IMR-90 (cell line): Measurements from ENCODE around the gene TRIM17. TPM values are rescaled to one million over a fixed set of nuclear protein-coding genes. Genes with fewer than 3 reads are reported as not detected.

Experiments
- ATAC-seq: fragments of 200-7000 bp; cut with Tn5 transposase; 2 replicates; pipeline ENCODE4 v1.9.1; 2020; ENCODE audit warnings: low read depth, mild to moderate bottlenecking, moderate library complexity
- BruUV-seq: library from RNA; stranded (reverse); fragments of 400-500 nt; replicated peaks from 2 replicates; lab custom pipeline; 2021; lab: Mats Ljungman, UMichigan
- CTCF ChIA-PET: fragments of 300-600 bp; formaldehyde crosslinking; extraction: SDS; loops from one replicate; lab custom pipeline; 2021; ENCODE audit warnings: antibody characterized with exemption; lab: Yijun Ruan, JAX
- POLR2A ChIA-PET: fragments of 300-600 bp; sonication (Branson Sonifier 250); formaldehyde crosslinking; loops from one replicate; lab custom pipeline; 2022; ENCODE audit warnings: antibody characterized with exemption; ENCODE audit not compliant: unreplicated experiment; lab: Charles Lee
- DNase-seq: peaks from one replicate; pipeline ENCODE4 v3.0.0; 2013
- H2AFZ ChIP-seq: replicated peaks from 2 replicates; pipeline ENCODE3; 2013; ENCODE audit warnings: low read length, mild to moderate bottlenecking; ENCODE audit not compliant: poor library complexity
- H2AK5ac ChIP-seq: 2 replicates; pipeline ENCODE4 v1.6.1; 2013; ENCODE audit warnings: low read depth, low read length, inconsistent platforms
- H2AK9ac ChIP-seq: replicated peaks from 2 replicates; pipeline ENCODE3; 2013; ENCODE audit warnings: mild to moderate bottlenecking, low read depth, low read length, moderate library complexity; ENCODE audit not compliant: poor library complexity
- H2BK120ac ChIP-seq: 2 replicates; pipeline ENCODE4 v1.6.1; 2013; ENCODE audit warnings: low read depth, low read length, inconsistent platforms
- H2BK15ac ChIP-seq: 3 replicates; pipeline ENCODE4 v1.6.1; 2013; ENCODE audit warnings: low read depth, low read length, inconsistent platforms
- H2BK20ac ChIP-seq: 2 replicates; pipeline ENCODE4 v1.6.1; 2013; ENCODE audit warnings: low read depth, mild to moderate bottlenecking, inconsistent platforms, low read length, moderate library complexity
- H2BK5ac ChIP-seq: 2 replicates; pipeline ENCODE4 v1.6.1; 2013; ENCODE audit warnings: mild to moderate bottlenecking, low read depth, low read length, inconsistent platforms; ENCODE audit not compliant: poor library complexity, severe bottlenecking
- H3K14ac ChIP-seq: replicated peaks from 2 replicates; pipeline ENCODE4 v1.6.1; 2013; ENCODE audit warnings: low read depth, low read length, inconsistent platforms
- H3K18ac ChIP-seq: 2 replicates; pipeline ENCODE4 v1.6.1; 2013; ENCODE audit warnings: low read depth, low read length, control low read depth
- H3K23ac ChIP-seq: 2 replicates; pipeline ENCODE4 v1.6.1; 2013; ENCODE audit warnings: low read depth, low read length, inconsistent platforms
- H3K27ac ChIP-seq: 2 replicates; pipeline ENCODE4 v1.5.1; 2013; ENCODE audit warnings: mild to moderate bottlenecking, control low read depth, low read length; ENCODE audit not compliant: insufficient read depth
- H3K27me3 ChIP-seq: 2 replicates; pipeline ENCODE4 v1.6.1; 2013; ENCODE audit warnings: low read length; ENCODE audit not compliant: control insufficient read depth, insufficient read depth
- H3K36me3 ChIP-seq: 2 replicates; pipeline ENCODE4 v1.6.1; 2013; ENCODE audit warnings: low read length, mixed read lengths; ENCODE audit not compliant: control insufficient read depth, insufficient read depth
- H3K4ac ChIP-seq: 2 replicates; pipeline ENCODE4 v1.6.1; 2013; ENCODE audit warnings: low read depth, low read length, inconsistent platforms
- H3K4me1 ChIP-seq: 2 replicates; pipeline ENCODE4 v1.6.1; 2013; ENCODE audit warnings: low read length, mixed read lengths; ENCODE audit not compliant: control insufficient read depth, insufficient read depth
- H3K4me2 ChIP-seq: 2 replicates; pipeline ENCODE4 v1.6.1; 2013; ENCODE audit warnings: low read depth, mild to moderate bottlenecking, control low read depth, low read length, moderate library complexity
- H3K4me3 ChIP-seq: 2 replicates; pipeline ENCODE4 v1.5.1; 2013; ENCODE audit warnings: low read depth, mild to moderate bottlenecking, control low read depth, low read length, moderate library complexity; ENCODE audit not compliant: insufficient read depth
- H3K56ac ChIP-seq: 2 replicates; pipeline ENCODE4 v1.6.1; 2013; ENCODE audit warnings: low read length, inconsistent platforms; ENCODE audit not compliant: insufficient read depth; ENCODE audit errors: extremely low read depth
- H3K79me1 ChIP-seq, 2 experiments: 2 replicates each; pipeline ENCODE4 v1.6.1; 2013; ENCODE audit warnings: low read length in 2 of 2, inconsistent platforms in 1 of 2, low read depth in 1 of 2
- H3K9ac ChIP-seq: 2 replicates; pipeline ENCODE4 v1.6.1; 2013; ENCODE audit warnings: low read depth, low read length, control low read depth
- H3K9me1 ChIP-seq: 2 replicates; pipeline ENCODE4 v1.6.1; 2013; ENCODE audit warnings: low read length, inconsistent platforms; ENCODE audit not compliant: insufficient read depth
- H3K9me3 ChIP-seq: 2 replicates; pipeline ENCODE4 v1.6.1; 2013; ENCODE audit warnings: low read length; ENCODE audit not compliant: control insufficient read depth, insufficient read depth
- H4K20me1 ChIP-seq: 2 replicates; pipeline ENCODE4 v1.6.1; 2013; ENCODE audit warnings: low read length, inconsistent platforms; ENCODE audit not compliant: insufficient read depth
- H4K5ac ChIP-seq: 2 replicates; pipeline ENCODE4 v1.6.1; 2013; ENCODE audit warnings: mild to moderate bottlenecking, low read depth, low read length, control low read depth
- H4K8ac ChIP-seq, 2 experiments: 2 replicates each; pipeline ENCODE4 v1.6.1; 2013; ENCODE audit warnings: low read depth in 2 of 2, low read length in 2 of 2, control low read depth in 1 of 2, inconsistent platforms in 1 of 2
- H4K91ac ChIP-seq: 2 replicates; pipeline ENCODE4 v1.6.1; 2013; ENCODE audit warnings: low read depth, low read length, inconsistent platforms; ENCODE audit not compliant: insufficient read depth
- BHLHE40 ChIP-seq: fragments of 150-350 bp; IDR thresholded peaks from 2 replicates; pipeline ENCODE4 v1.6.1; 2016; ENCODE audit warnings: mild to moderate bottlenecking, low read depth, low read length
- CEBPB ChIP-seq: IDR thresholded peaks from 2 replicates; pipeline ENCODE4 v1.6.1; 2012; ENCODE audit warnings: low read depth, low read length, improper control_type of control experiment
- CHD1 ChIP-seq: IDR thresholded peaks from 2 replicates; pipeline ENCODE4 v1.6.1; 2012; ENCODE audit warnings: low read depth, low read length, improper control_type of control experiment
- ELK1 ChIP-seq: fragments of 150-350 bp; IDR thresholded peaks from 2 replicates; pipeline ENCODE4 v1.6.1; 2016; ENCODE audit warnings: low read depth, mild to moderate bottlenecking, low read length, moderate library complexity, borderline replicate concordance
- FOS ChIP-seq: fragments of 150-350 bp; IDR thresholded peaks from 2 replicates; pipeline ENCODE4 v1.6.1; 2016; ENCODE audit warnings: low read depth, low read length
- MAFK ChIP-seq: IDR thresholded peaks from 2 replicates; pipeline ENCODE4 v1.6.1; 2012; ENCODE audit warnings: low read depth, low read length, improper control_type of control experiment
- MAZ ChIP-seq: IDR thresholded peaks from 2 replicates; pipeline ENCODE4 v1.6.1; 2012; ENCODE audit warnings: low read depth, mild to moderate bottlenecking, low read length, improper control_type of control experiment, moderate library complexity, borderline replicate concordance
- MXI1 ChIP-seq: IDR thresholded peaks from 2 replicates; pipeline ENCODE4 v1.6.1; 2012; ENCODE audit warnings: low read depth, mild to moderate bottlenecking, low read length, moderate library complexity, borderline replicate concordance
- POLR2A ChIP-seq: IDR thresholded peaks from 2 replicates; pipeline ENCODE4 v1.6.1; 2012; ENCODE audit warnings: mild to moderate bottlenecking, low read depth, low read length
- RCOR1 ChIP-seq: IDR thresholded peaks from 2 replicates; pipeline ENCODE4 v1.6.1; 2012; ENCODE audit warnings: mild to moderate bottlenecking, low read length, improper control_type of control experiment; ENCODE audit not compliant: insufficient replicate concordance
- WGBS, 2 experiments: methylation state at CpG; one replicate each; pipeline versions ENCODE4 v1.1.5 to v1.1.7; 2013; ENCODE audit warnings: missing lambda C conversion rate in 2 of 2; ENCODE audit not compliant: insufficient read length in 1 of 2; ENCODE audit errors: extremely low coverage in 2 of 2; 5-methylcytosine and 5-hydroxymethylcytosine counted together
- dilution Hi-C: fragments of 300-500 bp; cut with HindIII; formaldehyde crosslinking; loops from one replicate; pipeline ENCODE4 v1.14.3; 2018; ENCODE audit warnings: low sequenced_read_pairs; ENCODE audit not compliant: unreplicated experiment
- in situ Hi-C: fragments of 300-500 bp; cut with MboI; formaldehyde crosslinking; loops from 3 replicates; pipeline ENCODE4 v1.14.3; 2019; ENCODE audit warnings: low sequenced_read_pairs, inconsistent platforms, mixed read lengths
- intact Hi-C: fragments of 100-400 bp; cut with micrococcal nuclease; formaldehyde crosslinking; loops from 2 replicates; pipeline ENCODE4 v1.10.0; 2022
- polyA plus RNA-seq, 3 experiments: library from polyadenylated mRNA; depleted of rRNA; stranded (reverse); fragments of >200 nt; gene quantifications; 2 replicates each; pipeline ENCODE4 v1.2.3, GENCODE V29; 2012; ENCODE audit warnings: low replicate concordance in 1 of 3
- total RNA-seq: library from RNA; depleted of rRNA; stranded (reverse); fragments of >200 nt; gene quantifications from 2 replicates; pipeline ENCODE4 v1.2.3, GENCODE V29; 2012

The TRIM17 gene
- total and polyA plus RNA-seq, 2 of the 4 experiments (the other 2 are of a cell fraction): 0.39 TPM; not detected in 1

- Histone ChIP-seq H4K20me1 (no peaks in the 10 kb centered on the region), H3K23ac (no peak overlapping the region), H3K14ac (no peak overlapping the region), H4K91ac (no peak overlapping the region), H2BK20ac (no peak overlapping the region), H3K9ac (no peak overlapping the region), H3K4me3 (no peak overlapping the region), H3K4me1 (no peaks in the 10 kb centered on the region), H2AK5ac (no peak overlapping the region), H3K4ac (no peak overlapping the region), H3K27me3 (no peaks in the 10 kb centered on the region), H2BK120ac (no peak overlapping the region), H2AFZ (no peak overlapping the region), H2AK9ac (peak overlapping the region; percentile 37), H4K5ac (no peak overlapping the region), H3K27ac (no peak overlapping the region), H3K18ac (no peak overlapping the region), H3K4me2 (no peak overlapping the region), H3K9me3 (no peaks in the 10 kb centered on the region), H3K9me1 (no peaks in the 10 kb centered on the region), H2BK5ac (no peak overlapping the region), H2BK15ac (no peak overlapping the region), H3K36me3 (no peaks in the 10 kb centered on the region), H3K56ac (no peak overlapping the region), H3K79me1 (no peaks in the 10 kb centered on the region), H4K8ac (no peak overlapping the region)
- BruUV-seq: no TSS peak
- in situ Hi-C loops (no loop called here), intact Hi-C loops (no loop called here), dilution Hi-C loops (no loop called here)
- TF ChIP-seq ELK1: no peak
- no peak for TF ChIP-seq MAZ
- TF ChIP-seq CHD1: no peak
- TF ChIP-seq FOS: no peak
- no peak for TF ChIP-seq MAFK
- TF ChIP-seq BHLHE40: no peak
- no peak for TF ChIP-seq POLR2A
- no peak for TF ChIP-seq RCOR1
- no peak for TF ChIP-seq CEBPB
- no peak for TF ChIP-seq MXI1
- WGBS, 2 experiments: 81% methylated on average over 15 of the region's 26 CpGs; no CpG with 5 or more reads in 1 of the 2 experiments
- POLR2A ChIA-PET: no interaction called here
- no peak for ATAC-seq
- no peak for DNase-seq
- CTCF ChIA-PET: no interaction called here
Measured at GRCh38 chr1:228361314-228362140, 55.1 kb downstream of the TRIM17 start.
